ENCODE results near the gene TMEM255B.

DNA sequence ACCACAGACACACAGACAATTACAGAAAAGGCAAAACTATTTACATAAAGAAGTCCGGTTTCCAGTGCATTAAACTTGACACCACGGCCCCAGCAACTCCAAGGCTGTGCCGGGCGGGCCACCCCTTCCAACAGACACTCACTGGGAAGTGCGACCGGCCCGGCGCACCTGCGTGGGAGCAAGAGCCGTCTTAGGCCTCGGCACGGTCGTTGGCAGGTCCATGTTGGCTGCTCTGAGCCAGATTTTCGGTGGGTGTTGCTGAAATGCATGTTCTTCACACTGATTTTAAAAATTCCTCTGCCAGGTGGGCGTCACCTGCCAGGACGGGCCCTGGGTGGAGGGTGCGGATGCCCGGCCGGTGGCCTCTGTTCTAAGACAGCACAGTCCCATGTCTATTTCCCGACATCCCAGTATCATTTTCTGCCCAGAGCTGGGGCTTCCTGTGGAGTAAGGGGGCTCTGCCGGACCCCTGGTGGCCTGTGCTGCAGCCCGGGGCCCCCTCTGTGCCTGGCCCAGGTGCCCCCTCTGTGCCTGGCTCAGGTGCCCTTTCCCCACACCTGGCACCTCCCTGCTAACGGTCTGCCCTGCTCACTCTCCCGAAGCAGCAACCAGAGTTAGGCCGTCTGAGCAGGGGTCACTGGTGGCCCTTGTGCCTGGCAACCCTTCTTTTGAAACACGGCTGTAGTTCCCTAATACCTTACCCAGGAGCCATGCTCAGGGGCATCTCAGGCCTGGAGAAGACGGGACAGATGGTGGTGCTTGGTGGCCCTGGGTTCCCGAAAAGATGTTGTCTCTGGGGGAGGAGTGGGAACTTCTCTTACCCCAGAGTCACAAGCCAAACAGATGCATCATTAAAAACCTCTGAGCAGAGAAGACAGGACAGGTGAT lies 9.2 kb downstream of the TMEM255B start:
- TF ChIP-seq, protein P1, sequence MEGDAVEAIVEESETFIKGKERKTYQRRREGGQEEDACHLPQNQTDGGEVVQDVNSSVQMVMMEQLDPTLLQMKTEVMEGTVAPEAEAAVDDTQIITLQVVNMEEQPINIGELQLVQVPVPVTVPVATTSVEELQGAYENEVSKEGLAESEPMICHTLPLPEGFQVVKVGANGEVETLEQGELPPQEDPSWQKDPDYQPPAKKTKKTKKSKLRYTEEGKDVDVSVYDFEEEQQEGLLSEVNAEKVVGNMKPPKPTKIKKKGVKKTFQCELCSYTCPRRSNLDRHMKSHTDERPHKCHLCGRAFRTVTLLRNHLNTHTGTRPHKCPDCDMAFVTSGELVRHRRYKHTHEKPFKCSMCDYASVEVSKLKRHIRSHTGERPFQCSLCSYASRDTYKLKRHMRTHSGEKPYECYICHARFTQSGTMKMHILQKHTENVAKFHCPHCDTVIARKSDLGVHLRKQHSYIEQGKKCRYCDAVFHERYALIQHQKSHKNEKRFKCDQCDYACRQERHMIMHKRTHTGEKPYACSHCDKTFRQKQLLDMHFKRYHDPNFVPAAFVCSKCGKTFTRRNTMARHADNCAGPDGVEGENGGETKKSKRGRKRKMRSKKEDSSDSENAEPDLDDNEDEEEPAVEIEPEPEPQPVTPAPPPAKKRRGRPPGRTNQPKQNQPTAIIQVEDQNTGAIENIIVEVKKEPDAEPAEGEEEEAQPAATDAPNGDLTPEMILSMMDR (IDR thresholded peaks at IDR 0.05; ENCODE audit: low read length) = no peak
- no peak for TF ChIP-seq EZH2phosphoT487 (IDR thresholded peaks at IDR 0.05; ENCODE audit: low read length)
- no peak for TF ChIP-seq EZH2 (optimal IDR thresholded peaks at IDR 0.05; ENCODE audit: low read depth, low read length)
